HG03439 (cell line): ENCODE results near the gene CFAP157.
A peak's percentile ranks its signal among the peaks of the same experiment; 100 is the strongest.

Experiments used
- ATAC-seq: cut with Tn5 transposase; IDR thresholded peaks from one replicate; pipeline ENCODE4 v1.9.1; 2021; ENCODE audit warnings: mild to moderate bottlenecking, moderate library complexity; ENCODE audit not compliant: unreplicated experiment

The CFAP157 gene

DNA sequence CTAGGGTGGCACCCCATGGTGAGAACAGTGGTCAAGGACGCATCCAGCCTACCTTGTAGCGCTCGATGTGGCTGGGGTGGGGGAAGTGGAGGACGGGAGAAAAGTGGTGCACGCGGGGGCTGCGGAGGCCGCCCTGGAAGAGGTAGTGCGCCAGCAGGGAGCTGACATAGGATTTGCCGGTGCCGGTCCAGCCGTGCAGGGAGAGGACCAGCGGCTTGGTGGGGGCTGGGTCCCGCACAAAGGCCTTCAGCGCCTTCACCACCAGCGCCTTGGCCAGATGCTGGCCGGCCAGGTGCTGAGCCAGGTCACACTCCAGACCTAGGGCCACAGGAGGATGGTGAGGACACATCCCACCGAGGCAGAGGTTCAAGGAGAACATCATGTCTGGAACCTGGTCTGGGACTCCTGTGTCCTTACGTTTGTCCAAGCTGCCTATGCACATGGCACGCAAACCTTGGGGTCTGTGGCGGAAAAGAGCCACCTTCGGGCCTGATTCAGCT, 27.5 kb downstream of the CFAP157 start:
- no peak for ATAC-seq

DNA sequence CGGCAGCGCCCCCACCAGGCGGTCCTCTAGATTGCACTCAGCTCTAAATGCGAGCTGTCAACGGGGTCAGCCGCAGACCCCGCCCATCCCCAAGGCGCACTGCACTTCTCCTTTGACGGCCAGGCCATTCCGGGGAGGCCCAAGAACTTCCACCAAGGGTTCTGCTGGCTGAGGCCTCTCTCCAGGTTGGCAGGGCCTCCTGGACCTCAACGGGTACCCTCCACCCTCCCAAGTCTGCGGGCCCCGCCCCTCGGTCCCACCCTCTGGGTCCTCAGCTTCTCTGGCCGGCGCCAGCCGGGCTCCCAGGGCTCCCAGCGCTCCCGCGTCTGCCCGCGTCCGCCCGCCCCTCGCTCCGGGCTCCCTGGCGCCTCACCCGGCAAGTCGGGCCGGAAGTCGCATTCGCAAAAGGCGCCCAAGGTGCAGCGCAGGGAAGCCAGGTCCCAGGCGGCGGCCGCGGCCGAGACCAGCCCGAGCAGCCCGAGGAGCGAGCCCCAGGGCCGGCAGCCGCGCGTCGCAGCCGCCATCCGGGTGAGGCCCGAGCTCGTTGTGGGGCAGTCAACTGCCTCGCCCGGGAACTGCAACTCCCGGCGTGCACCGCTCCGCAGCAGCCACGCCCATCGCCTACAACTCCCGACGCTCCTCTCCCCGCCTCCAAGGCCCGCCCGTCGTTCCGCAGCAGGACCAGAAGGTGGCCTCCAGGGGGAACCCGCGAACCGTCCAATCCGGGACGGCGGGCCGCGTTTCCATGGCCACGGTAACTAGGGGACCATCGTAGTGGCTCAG, 28.1 kb downstream of the CFAP157 start, which contains the start of gene TOR2A:
TSS of gene TOR2A (minus strand) at position 548 of the 783 bp plus-strand sequence. CDS start at position 524, 24 bp downstream.
- peak; percentile 81 for ATAC-seq

DNA sequence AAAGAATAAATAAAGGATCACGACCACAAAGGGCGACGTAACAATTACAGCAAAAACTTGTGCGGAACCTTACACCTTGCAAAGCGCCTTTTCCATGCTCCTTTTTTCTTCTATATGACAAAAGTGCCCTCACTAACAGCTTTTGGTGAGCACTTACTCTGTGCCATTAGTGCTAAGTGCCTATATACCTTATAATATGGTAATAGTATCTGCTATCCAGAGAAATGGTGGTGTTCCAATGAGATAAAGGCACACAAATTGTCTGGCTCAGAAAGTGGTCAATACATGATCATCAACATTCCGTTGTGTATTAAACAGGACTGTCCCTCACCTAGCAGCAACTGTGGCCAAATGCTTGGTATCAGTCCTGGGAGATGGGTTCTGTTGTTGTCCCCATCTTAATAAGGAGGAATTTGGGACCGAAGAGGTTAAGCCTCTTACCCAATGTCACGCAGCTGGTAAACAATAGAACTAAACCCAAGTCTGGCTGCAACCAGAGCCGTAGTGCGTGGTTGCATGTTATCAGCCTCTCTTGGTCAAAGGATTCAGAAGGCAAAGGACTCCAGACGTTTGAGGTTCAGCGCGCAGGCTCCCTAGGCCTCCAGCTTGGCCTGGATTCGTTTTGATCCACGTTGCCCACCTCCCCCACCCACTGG, 28.9 kb downstream of the CFAP157 start:
- peak; percentile 9 for ATAC-seq

DNA sequence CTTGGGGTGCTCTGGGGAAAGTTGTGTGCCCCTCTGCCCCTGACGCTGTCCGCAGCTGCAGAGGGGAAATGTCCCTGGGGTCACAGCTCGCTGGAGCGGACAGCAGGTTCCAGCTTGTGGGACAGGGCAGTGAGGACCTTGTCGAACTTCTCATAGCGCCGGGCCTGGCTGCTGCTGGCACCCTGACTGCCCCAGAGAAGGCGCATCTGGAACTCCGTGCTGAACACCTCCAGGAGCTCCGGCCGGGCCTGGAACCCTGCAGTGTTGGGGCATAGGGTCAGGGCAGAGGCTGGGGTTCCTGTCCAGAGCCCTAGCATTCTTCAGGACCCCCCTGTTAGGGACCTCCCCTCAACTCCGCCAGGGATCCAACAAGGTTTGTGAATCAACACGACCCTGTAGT, 31.9 kb downstream of the CFAP157 start:
- ATAC-seq, result no peak

DNA sequence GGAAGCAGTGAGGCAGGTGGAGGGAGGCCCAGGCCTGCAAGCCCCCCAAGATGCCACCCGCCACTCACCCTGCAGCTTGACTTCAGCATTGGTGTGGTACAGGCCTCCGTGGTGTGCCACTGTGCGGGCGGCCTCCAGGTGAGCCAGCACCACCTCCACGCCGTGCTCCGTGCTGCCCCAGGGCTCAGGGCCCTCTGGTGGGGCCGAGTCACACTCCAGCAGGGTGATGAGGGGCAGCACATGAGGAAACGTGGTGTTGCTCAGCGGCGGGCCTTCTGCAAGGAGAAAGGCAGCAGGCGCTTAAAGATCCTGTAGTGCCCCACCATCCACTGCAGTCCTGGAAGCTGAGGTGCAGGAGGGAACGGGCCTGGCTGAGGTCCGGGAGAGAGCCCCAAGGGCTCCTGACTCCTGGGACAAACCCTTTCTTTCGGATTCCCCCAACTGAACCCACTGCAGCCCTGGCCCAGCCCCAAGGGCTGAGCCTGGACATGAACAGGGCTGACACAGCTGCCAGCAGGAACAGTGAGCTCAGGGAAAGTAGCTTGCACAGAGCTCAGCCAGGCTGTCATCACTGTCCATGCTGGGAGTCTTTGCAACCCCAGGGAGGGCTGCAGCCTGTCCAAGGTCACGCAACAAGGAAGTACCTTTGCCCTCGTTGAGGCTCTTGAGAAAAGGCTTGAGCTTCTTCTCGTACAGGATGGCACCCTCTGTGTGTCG, 33.0 kb downstream of the CFAP157 start:
- no peak for ATAC-seq

DNA sequence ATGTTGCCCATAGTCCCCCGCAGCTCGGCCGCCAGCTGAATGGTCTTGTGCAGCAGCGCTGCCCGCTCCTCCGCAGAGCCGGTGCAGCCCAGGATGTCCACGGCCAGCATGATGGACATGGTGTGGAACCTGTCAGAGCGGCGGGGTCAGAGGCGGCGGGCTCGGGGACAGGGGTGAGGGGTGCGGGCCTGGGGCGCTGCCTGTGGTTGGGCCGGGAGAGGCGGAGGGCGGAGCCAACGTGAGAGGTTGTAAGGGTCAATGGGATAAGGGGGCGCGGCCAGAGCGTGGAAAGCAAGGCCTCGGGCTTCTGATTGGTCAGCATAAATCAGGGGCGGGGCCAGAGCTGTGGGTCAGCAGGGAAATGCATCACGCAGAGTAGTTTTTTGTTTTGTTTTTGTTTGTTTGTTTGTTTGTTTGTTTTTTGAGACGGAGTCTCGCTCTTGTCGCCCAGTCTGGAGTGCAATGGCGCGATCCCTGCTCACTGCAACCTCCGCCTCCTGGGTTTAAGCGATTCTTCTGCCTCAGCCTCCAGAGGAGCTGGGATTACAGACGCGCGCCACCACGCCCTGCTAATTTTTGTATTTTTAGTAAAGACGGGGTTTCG, 35.1 kb downstream of the CFAP157 start:
- no peak for ATAC-seq

DNA sequence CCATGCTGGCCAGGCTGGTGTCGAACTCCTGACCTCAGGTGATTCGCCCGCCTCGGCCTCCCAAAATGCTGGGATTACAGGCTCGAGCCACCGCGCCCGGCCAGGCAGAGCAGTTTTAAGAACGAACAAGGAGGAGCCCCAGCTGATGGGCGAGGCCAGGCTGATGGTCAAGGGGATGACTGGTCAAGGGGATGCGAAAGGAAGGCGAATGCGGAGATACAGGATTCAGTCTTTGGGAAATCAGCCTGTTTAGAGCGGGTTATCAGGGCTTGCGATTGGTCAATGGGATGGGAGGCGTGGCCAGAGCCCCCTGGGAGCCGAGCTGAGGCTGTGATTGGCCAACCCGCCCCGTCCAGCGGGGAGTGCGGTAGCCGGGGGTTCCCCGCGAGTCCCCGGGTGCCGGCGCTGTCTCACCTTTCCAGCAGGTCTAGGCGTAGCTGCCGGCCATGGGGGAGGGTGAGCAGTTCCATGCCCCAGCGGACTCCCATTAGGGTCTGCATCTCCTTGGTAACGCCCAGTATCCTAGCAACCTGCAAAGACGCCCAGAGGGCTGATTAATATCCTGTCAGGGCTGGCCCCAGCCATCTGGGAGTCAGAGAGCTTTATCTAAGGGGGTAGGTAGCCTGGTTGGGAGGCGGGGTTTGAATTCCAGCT, 35.8 kb downstream of the CFAP157 start:
- ATAC-seq, result no peak

DNA sequence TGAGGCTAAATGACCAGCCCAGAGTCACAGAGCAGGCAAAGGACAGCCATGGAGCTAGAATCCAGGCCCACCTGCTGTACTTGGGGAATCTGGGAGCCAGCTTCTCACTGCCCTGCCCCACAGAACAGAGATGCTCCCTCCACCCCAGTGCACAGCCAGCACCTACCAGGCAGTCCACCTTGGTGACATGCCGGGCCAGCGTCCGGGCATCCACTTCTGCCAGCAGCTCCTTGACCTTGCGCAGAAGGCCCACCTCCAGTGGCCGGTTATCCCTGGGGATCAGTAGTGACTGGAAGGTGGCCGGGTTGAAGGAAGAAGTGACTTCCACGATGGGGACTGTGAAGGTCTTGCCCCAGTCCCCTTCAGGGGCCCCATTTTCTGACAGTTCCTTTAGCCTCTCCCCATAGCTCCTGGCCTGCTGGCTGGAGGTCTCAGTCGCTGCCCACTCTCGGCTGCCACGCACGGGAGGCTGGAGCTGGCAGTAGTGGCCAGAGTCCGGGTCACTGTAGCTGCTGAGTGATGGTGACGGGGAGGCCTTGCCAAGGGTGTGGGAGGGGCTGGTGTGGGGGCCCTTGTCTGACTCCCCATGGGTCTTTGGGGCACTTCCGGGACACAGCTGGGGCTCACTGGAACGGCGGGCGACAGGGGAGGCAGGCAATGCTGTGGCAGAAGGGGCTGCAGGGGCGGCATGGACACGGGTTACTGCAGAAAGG, 37.8 kb downstream of the CFAP157 start:
- no peak for ATAC-seq

DNA sequence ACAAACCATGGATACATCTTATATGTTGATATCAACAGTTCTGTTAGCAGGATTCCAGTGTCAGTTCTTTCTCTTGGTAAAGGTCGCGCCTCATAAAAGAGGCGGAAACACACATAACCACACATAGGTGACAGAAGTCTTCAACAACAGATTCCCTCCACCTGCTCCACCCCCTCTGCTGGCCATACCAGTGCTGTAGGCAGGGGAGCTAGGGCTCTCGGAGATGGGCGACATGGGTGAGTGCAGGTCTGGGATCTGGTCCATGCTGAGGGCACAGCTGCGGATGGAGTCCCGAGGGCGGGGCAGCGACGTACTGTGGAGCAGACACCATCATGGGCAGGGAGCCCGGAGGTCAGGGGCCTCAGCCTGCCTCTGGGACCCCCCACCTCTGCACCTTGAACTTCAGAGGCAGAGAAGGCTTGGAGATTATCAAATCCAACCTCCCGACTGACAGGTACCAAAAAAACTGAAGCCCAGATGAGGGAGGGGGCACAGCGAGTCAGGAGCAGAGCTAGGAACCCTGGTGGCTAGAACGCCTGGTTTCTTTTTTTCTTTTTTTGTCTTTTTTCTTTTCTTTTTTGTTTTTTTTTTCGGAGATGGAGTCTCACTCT, 40.3 kb downstream of the CFAP157 start:
- no peak for ATAC-seq

DNA sequence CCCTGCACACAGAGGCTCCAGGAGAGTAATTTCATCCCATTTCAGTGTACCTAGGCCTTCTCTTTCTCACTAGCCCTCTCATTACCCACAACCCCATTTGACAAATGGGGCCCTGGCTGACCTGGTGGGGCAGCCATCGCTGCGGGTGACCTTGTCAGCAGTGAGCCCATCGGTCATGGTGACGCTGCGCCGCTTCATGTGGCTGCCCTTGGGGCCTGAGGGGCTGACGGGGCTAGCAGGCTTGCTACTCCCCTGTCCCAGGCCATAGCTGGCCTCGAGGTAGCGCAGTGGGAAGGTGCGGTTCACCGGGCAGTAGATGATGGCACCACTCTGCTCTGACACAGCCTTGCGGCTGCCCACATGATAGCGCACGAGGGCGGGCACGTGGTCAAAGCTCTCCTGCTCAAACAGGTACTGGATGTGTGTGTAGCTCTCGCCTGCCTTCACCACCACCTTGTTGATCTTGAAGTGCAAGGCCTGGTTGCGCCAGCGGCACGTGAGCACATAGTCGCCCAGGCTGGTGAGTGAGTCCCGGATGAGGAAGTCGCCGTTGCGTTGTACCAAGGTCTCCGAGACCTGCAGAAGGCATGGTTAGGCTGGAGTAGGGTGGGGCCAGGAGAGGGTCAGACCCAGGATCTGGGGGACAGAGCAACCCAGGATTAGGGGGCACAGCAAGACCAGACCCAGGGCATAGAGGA, 42.5 kb downstream of the CFAP157 start:
- no peak for ATAC-seq

DNA sequence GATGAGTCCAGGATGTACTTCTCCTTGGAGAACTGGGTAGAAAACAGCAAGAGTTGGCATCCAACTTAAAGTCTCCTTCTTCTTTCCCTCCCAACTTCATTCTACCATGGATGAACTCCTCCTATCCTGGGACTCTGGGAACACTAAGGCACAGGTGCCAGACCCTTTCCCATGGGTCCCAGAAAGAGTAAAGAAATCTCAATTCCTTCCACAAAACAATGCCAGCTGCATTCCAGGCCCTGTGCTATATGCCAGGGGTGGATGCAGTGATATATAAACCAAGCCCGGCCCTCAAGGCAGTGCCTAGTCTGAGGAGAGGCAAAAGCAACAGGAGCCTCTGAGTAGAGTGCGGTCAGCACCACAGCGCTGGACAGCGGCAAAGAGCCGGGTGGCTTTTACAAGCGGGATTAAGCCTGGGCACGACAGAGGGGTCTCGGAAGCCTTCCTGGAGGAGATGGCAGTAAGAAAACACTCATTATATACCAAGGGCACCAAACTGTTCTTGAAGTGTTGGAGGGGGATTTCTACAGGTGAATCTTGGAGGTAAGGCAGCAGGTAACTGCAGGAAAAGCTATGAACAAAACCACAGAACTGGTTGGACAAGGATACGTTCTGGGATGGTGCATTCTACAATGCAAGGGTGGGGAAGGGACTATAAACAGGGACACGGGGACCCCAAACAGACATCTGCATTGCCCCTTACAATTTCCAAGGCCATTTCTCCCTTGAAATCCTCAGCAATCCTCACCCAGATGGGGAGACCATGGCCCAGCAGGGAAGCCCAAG, 44.7 kb downstream of the CFAP157 start:
- no peak for ATAC-seq

DNA sequence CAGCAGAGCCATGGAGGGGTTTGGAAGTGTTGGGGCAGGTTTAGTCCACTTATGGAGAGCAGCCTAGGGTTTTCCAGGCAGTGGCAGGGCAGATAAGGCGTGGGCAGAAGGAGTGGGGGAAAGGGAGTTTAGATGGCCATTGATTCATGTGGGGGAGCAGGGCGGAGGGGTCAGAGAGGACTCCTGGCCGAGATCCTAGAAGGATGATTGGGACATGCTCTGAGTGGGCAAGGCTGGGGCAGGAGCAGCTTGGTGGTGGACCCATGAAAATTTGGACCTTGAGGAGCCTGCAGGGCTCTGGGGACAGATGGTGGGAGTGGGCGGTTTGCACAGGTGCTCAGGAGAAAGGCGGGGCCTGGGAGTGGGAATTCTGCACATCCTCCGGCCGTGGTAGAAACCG, 46.4 kb downstream of the CFAP157 start:
- no peak for ATAC-seq

DNA sequence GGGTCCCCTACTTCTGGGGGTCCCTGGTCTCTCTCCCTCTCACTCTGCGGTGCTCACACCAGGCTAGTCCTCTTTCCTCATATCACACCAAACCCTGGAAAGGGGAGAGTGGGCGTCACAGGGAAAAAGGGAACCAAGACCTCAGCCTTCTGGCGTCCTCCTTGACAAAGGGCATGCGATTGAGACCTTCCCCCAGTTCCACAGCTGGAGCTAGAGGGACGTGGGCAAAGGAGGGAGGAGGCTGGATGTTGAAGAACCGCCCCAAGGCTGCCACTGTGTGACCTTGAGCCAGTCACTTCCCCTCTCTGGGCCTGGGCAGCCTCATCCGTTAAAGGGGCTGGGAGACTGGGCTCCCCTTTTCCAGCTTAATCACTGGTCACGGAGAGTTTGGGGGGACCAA, 46.8 kb downstream of the CFAP157 start:
- no peak for ATAC-seq

DNA sequence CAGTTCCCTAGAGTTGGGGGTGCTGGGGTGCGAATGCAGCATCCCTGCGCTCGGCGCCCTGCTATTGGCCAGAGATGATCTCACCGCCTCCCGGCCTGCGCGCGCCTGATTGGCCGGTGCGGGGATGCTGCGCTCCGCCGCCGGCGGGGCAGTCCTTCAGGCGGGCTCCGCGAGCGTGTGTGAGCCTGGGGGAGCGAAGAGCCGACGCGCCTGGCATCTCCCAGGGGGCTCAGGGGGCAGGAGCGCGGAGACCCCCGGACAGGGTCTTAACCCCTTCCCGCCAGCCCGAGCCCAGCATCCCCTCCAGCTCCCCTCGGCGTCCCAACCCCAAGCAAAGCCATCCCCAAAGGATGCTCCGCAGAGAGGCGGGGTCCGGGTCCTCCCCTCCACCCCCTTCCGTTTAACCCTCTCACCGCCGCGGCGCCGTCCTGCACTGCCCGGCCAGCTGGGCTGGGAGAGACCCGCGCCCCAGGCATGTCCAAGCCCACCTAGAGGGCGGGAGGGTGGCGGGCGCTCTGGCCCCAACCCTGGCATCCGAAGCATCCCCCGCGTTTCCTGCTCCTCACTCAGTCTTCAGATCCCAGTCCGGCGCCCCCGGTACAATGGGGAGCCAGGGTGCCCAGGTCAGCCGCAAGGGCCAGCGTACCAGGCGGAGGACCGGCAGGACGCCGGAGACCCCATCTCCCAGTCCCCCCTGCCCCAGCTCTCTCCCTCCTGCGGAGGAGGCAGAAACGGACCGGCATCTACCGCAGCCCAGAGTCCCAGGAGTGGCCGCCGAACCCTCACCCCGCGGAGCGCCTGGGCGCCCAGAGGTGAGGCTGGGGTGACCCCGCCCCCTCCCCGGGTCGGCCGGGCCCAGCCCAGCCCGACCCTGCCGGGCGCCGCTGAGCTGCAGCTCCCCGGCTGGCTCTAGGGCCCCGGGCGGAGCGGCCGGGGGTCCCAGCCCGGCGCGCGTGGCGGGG, 47.6 kb downstream of the CFAP157 start:
- no peak for ATAC-seq

DNA sequence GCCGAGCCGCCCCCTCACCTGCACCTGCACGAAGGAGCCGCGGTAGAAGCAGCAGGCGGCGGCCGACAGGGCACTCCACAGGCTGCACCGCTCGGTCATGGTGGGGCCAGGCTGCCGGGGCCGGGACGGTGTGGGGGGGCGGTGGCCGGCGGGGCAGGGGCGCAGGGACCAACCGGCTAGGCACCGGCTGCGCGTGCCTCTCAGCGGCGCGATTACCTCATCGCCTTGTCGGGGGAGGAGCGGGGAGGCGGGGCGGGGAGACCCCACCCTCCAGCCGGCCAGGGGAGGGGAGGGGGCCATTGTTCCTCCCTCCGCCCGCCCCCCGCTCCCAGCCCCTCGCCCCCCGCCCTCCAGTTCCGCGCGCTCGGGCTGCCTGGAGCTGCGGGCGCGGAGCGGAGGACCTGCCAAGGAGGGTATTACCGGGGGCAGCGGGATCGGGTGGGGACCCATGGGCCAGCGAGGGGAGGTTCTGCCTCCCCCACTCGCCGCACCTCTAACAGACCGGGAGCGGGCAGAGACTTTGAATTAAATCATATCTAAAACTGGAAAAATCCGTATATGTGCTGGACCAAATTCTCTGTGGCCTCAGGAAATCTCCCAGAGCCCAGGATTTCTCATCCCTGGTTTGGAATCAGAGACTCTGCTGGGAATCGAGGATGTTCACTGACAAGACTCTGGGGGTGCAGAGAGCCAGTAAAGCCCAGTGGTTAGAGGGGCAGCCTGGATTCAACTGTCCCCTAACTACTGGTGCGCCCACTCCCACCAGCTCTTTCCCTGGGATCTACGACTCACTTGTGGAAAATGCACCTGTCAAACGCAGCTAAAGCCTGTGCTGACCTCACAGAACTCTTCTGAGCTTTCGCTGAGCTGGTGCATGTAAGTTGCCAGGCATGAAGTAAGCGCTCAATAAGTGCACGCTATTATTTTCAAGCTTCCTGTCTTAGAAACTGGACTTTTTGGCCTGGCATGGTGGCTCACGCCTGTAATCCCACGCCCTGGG, 48.6 kb downstream of the CFAP157 start:
- no peak for ATAC-seq

DNA sequence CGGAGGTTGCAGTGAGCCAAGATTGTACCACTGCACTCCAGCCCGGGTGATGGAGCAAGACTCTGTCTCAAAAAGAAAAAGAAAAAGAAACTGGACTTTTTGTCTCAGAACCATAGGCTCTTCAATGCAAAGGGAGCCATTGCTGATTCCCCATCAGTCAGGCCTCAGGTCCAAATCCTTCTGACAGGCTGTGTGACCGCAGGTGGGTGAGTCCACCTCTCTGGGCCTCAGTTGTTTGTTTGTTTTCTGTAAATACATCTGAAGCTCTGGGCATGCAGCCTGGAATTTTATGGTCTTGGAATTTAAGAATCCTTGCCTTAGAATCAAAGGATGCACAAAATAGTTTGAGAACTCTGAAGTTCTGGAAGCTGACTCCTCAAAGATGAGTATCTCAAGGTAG, 49.4 kb downstream of the CFAP157 start:
- no peak for ATAC-seq
